Astrocyte of the spinal cord (primary cell): ENCODE data around the gene THRB.

Experiments
- DNase-seq: peaks from one replicate; pipeline ENCODE4 v3.0.0; 2011; ENCODE audit warnings: low read depth, low spot score
- H3K4me3 ChIP-seq: 2 replicates; pipeline ENCODE4 v1.5.1; 2011; ENCODE audit warnings: low read depth, mild to moderate bottlenecking, low read length, moderate library complexity
- CTCF ChIP-seq: IDR thresholded peaks from 2 replicates; pipeline ENCODE4 v1.5.1; 2012; ENCODE audit warnings: low read depth, mild to moderate bottlenecking, low read length, inconsistent platforms
- in situ Hi-C: cut with HindIII; loops from 2 replicates; pipeline ENCODE4 v1.10.0; 2017; ENCODE audit warnings: low sequenced_read_pairs

Gene THRB

GRCh38 chr3:24273491-24273890 is 221.2 kb downstream of the THRB start:
- no peak for TF ChIP-seq CTCF
- H3K4me3 ChIP-seq = no peak overlapping the region
- in situ Hi-C loops = no loop called here
- DNase-seq = no peak

- no peak overlapping the region for H3K4me3 ChIP-seq
- in situ Hi-C loops = no loop called here
- no peak for DNase-seq
- TF ChIP-seq CTCF = no peak
These were observed 221.8 kb downstream of the THRB start for GRCh38 chr3:24272875-24273274.

GRCh38 chr3:24272408-24272807 is 222.2 kb downstream of the THRB start:
- no peak for DNase-seq
- H3K4me3 ChIP-seq = no peak overlapping the region
- in situ Hi-C loops = no loop called here
- TF ChIP-seq CTCF = no peak

GRCh38 chr3:24271228-24271627 is 223.4 kb downstream of the THRB start:
- no peak for TF ChIP-seq CTCF
- in situ Hi-C loops = no loop called here
- no peak overlapping the region for H3K4me3 ChIP-seq
- no peak for DNase-seq

- TF ChIP-seq CTCF = no peak
- DNase-seq = no peak
- in situ Hi-C loops = no loop called here
- H3K4me3 ChIP-seq = no peak overlapping the region
These were observed 223.9 kb downstream of the THRB start for GRCh38 chr3:24270744-24271143.

- in situ Hi-C loops = no loop called here
- TF ChIP-seq CTCF = no peak
- no peak for DNase-seq
- no peak overlapping the region for H3K4me3 ChIP-seq
These were observed 224.4 kb downstream of the THRB start for GRCh38 chr3:24270204-24270691.

GRCh38 chr3:24264748-24265158 is 229.9 kb downstream of the THRB start:
- peak; percentile 77 for TF ChIP-seq CTCF
- in situ Hi-C loops = no loop called here
- peak; percentile 43 for DNase-seq
- H3K4me3 ChIP-seq = no peak overlapping the region
